ENCODE measurements around the gene SIRT3. TPM values are rescaled to one million over a fixed set of nuclear protein-coding genes. Genes with fewer than 3 reads are reported as not detected.
"Not testable (repeated sequence)": the region's sequence is repeated elsewhere in the genome, so short reads cannot be mapped to it uniquely, and the experiment has no call there.

Gene SIRT3
- total and polyA plus RNA-seq, 4 donors = 14.6 to 21.2 (median 16.4) TPM

DNA sequence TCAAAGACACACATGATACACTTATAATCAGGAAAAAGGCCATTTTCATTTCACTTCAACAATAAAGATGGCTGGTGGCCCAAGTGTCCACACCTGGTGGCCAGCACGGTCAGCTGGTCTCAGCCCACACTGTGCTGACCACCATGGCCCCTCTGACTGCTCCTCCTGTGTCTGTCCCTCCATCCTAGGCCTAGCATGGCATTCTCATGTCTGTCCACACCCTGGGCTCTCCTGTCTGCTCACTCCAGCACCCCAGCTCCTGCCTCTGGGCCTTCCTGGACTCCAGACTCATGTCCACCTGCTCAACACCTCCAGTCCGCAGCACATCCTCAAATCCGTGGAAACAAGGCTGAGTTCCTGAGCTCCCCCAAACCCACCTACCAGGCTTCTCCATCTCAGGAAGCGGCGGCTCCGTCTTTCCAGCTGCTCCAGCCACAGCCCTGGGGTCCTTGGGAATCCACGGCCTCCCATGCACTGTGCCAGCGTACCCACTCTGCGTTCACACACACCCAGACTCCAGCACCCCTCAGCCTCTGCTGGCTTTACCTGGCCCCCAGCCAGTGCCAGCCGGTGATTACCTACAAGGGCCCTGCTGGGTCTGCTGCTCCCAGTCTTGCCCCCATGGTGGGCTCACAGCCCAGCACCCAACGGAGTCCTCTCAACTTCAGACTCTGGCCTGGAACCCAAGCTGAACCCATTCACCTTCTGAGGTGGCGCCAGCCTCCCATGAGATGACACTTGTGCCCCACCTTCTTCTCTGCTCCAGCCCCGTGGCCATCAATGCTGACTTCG lies 13.9 kb downstream of the SIRT3 start:
- TF ChIP-seq, protein P1, sequence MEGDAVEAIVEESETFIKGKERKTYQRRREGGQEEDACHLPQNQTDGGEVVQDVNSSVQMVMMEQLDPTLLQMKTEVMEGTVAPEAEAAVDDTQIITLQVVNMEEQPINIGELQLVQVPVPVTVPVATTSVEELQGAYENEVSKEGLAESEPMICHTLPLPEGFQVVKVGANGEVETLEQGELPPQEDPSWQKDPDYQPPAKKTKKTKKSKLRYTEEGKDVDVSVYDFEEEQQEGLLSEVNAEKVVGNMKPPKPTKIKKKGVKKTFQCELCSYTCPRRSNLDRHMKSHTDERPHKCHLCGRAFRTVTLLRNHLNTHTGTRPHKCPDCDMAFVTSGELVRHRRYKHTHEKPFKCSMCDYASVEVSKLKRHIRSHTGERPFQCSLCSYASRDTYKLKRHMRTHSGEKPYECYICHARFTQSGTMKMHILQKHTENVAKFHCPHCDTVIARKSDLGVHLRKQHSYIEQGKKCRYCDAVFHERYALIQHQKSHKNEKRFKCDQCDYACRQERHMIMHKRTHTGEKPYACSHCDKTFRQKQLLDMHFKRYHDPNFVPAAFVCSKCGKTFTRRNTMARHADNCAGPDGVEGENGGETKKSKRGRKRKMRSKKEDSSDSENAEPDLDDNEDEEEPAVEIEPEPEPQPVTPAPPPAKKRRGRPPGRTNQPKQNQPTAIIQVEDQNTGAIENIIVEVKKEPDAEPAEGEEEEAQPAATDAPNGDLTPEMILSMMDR (IDR thresholded peaks at IDR 0.05; ENCODE audit: control extremely low read depth, extremely low read depth) = no peak
- Histone ChIP-seq H3K36me3 (ENCODE audit: control insufficient read depth in 4 of 4, insufficient read depth in 4 of 4, low read length in 4 of 4) (peaks cover 0 to 19% (median 11%) of the 10 kb centered on the region in 4 donors), H3K4me1 (ENCODE audit: control insufficient read depth in 5 of 5, insufficient read depth in 5 of 5, low read length in 5 of 5) (peaks cover 0 to 4% (median 0%) of the 10 kb centered on the region in 5 donors), H3K9me3 (ENCODE audit: control insufficient read depth in 4 of 4, insufficient read depth in 3 of 4, low read length in 3 of 4) (no peaks in the 10 kb centered on the region), H3K27ac (ENCODE audit: low read depth in 1 of 2, low read length in 1 of 2) (no peak overlapping the region), H3K4me3 (no peak overlapping the region), H3K9ac (ENCODE audit: insufficient read depth in 1 of 2, low read length in 2 of 2) (no peak overlapping the region), H3K27me3 (ENCODE audit: control insufficient read depth in 3 of 3, insufficient read depth in 3 of 3, low read length in 2 of 3) (no peaks in the 10 kb centered on the region)
- ATAC-seq (ENCODE audit: insufficient read depth, low FRiP score) (no peak), DNase-seq (no peak)
- WGBS, 2 donors = 93 to 95% methylated on average over 14 of the region's 14 CpGs

DNA sequence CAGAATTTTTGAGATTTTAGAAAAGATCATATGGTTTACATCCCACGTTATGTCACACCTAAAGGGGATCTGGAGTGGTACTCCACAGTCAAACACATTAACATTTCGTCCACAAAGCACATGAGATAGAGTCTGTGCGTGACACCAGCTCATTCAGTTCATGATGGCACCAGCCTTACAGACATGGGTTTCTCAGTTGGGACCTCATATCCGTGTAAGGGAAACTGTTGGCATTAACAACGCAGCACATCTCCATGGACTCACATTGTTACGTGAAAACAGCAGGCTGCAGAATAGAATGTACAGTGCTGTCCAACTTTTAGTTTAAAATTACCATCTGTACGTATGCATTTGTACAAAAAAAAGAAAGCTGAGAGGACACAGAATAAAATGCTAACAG lies 14.6 kb downstream of the SIRT3 start:
- WGBS, 2 donors = 85 to 92% methylated on average over 7 of the region's 7 CpGs
- no peaks in the 10 kb centered on the region for H3K9me3 ChIP-seq (ENCODE audit: control insufficient read depth in 4 of 4, insufficient read depth in 3 of 4, low read length in 3 of 4)

GRCh38 chr11:220641-221215 lies 15.4 kb downstream of the SIRT3 start:
- not testable (repeated sequence) for H3K4me1 ChIP-seq (ENCODE audit: control insufficient read depth in 5 of 5, insufficient read depth in 5 of 5, low read length in 5 of 5); H3K4me3 ChIP-seq; H3K27ac ChIP-seq (ENCODE audit: low read depth in 1 of 2, low read length in 1 of 2); DNase-seq; ATAC-seq (ENCODE audit: insufficient read depth, low FRiP score); H3K9me3 ChIP-seq (ENCODE audit: control insufficient read depth in 4 of 4, insufficient read depth in 3 of 4, low read length in 3 of 4); H3K9ac ChIP-seq (ENCODE audit: insufficient read depth in 1 of 2, low read length in 2 of 2); H3K27me3 ChIP-seq (ENCODE audit: control insufficient read depth in 3 of 3, insufficient read depth in 3 of 3, low read length in 2 of 3)
- H3K36me3 ChIP-seq (ENCODE audit: control insufficient read depth in 4 of 4, insufficient read depth in 4 of 4, low read length in 4 of 4) = peaks cover 0 to 25% (median 14%) of the 10 kb centered on the region in 4 donors
- 95 to 98% methylated on average over 2 to 3 of the region's 3 CpGs for WGBS, 2 donors

More for the DNA sequence above, 14.6 kb downstream of the SIRT3 start:
- Histone ChIP-seq H3K4me3 (no peak overlapping the region), H3K27ac (ENCODE audit: low read depth in 1 of 2, low read length in 1 of 2) (no peak overlapping the region), H3K36me3 (ENCODE audit: control insufficient read depth in 4 of 4, insufficient read depth in 4 of 4, low read length in 4 of 4) (peaks cover 0 to 19% (median 11%) of the 10 kb centered on the region in 4 donors), H3K27me3 (ENCODE audit: control insufficient read depth in 3 of 3, insufficient read depth in 3 of 3, low read length in 2 of 3) (no peaks in the 10 kb centered on the region), H3K4me1 (ENCODE audit: control insufficient read depth in 5 of 5, insufficient read depth in 5 of 5, low read length in 5 of 5) (peaks cover 0 to 4% (median 0%) of the 10 kb centered on the region in 5 donors), H3K9ac (ENCODE audit: insufficient read depth in 1 of 2, low read length in 2 of 2) (no peak overlapping the region)
- ATAC-seq (ENCODE audit: insufficient read depth, low FRiP score) = no peak
- no peak for DNase-seq
- TF ChIP-seq, protein P1 (IDR thresholded peaks at IDR 0.05; ENCODE audit: control extremely low read depth, extremely low read depth) = no peak

DNA sequence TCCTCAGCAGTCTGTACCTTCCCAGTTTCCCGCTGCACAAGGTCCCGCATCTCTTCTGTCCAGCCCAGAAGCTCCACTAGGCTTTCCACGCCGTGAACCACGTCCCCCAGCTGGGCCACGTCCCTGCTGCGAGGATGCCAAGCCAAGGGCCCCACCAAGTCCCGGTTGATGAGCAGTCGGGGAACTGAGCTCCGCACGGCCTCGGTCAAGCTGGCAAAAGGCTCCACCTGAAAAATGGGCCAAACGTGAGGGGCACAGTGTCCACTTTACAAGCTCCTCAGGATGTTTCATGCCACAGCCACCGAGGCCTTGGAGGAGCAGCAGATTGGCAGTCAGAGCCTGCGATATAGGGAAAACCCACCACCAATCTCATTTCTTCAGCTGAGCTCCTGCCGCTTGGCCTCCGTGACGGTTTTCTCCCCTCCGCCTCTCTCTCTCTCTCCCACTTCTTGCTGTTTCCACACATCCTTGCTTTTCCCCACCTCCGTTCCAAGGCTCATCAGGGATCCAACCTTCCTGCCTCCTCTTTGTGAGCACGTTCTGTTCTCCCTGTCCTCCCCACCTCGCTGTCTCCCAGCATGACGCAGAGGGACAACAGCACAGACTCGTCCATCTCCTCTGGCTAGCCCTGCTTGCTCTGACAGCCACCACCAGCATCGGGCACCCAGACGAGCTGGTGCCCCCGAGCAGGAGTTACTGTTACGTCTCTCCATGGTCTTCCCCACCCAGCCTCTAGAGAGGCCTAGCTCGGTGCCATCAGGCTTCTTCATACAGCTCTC lies 17.1 kb downstream of the SIRT3 start:
- Histone ChIP-seq H3K27me3 (ENCODE audit: control insufficient read depth in 3 of 3, insufficient read depth in 3 of 3, low read length in 2 of 3) (no peaks in the 10 kb centered on the region), H3K4me1 (ENCODE audit: control insufficient read depth in 5 of 5, insufficient read depth in 5 of 5, low read length in 5 of 5) (peaks cover 0 to 4% (median 0%) of the 10 kb centered on the region in 5 donors), H3K36me3 (ENCODE audit: control insufficient read depth in 4 of 4, insufficient read depth in 4 of 4, low read length in 4 of 4) (peaks cover 5 to 37% (median 16%) of the 10 kb centered on the region in 4 donors), H3K9me3 (ENCODE audit: control insufficient read depth in 4 of 4, insufficient read depth in 3 of 4, low read length in 3 of 4) (no peaks in the 10 kb centered on the region), H3K27ac (ENCODE audit: low read depth in 1 of 2, low read length in 1 of 2) (no peak overlapping the region), H3K4me3 (no peak overlapping the region), H3K9ac (ENCODE audit: insufficient read depth in 1 of 2, low read length in 2 of 2) (no peak overlapping the region)
- TF ChIP-seq, protein P1 (IDR thresholded peaks at IDR 0.05; ENCODE audit: control extremely low read depth, extremely low read depth) = no peak
- DNase-seq = no peak
- ATAC-seq (ENCODE audit: insufficient read depth, low FRiP score) = no peak
- WGBS, 2 donors = 91 to 92% methylated on average over 29 of the region's 29 CpGs

All from lung (tissue), 12 donors.